SJSA1 (cell line): ENCODE data around the gene SPATA13. TPM values are rescaled to one million over a fixed set of nuclear protein-coding genes. Genes with fewer than 3 reads are reported as not detected.

Experiments
- DNase-seq, 2 experiments: peaks; one replicate each; pipeline ENCODE4 v3.0.0-alpha.2; 2015 to 2020; ENCODE audit warnings: low spot score in 2 of 2, low read depth in 1 of 2
- H3K27ac ChIP-seq: fragments of 250-450 bp; sonication (Bioruptor Pico); 2 replicates; pipeline ENCODE4 v1.5.1; 2020; ENCODE audit warnings: mild to moderate bottlenecking, moderate library complexity
- H3K27me3 ChIP-seq: fragments of 250-450 bp; sonication (Bioruptor Pico); replicated peaks from 2 replicates; pipeline ENCODE4 v1.5.1; 2020; ENCODE audit warnings: mild to moderate bottlenecking, moderate library complexity
- H3K36me3 ChIP-seq: fragments of 250-450 bp; sonication (Bioruptor Pico); 2 replicates; pipeline ENCODE4 v1.5.1; 2020; ENCODE audit warnings: mild to moderate bottlenecking
- H3K4me1 ChIP-seq: fragments of 250-450 bp; sonication (Bioruptor Pico); replicated peaks from 2 replicates; pipeline ENCODE4 v1.6.1; 2021; ENCODE audit warnings: mild to moderate bottlenecking
- H3K4me3 ChIP-seq: fragments of 250-450 bp; sonication (Bioruptor Pico); 2 replicates; pipeline ENCODE4 v1.5.1; 2020; ENCODE audit warnings: mild to moderate bottlenecking
- H3K9me3 ChIP-seq: fragments of 250-450 bp; sonication (Bioruptor Pico); replicated peaks from 2 replicates; pipeline ENCODE4 v1.5.1; 2020; ENCODE audit warnings: mild to moderate bottlenecking
- total RNA-seq: library from RNA; depleted of rRNA; stranded (reverse); fragments of >200 nt; shearing (Covaris generic); gene quantifications from 2 replicates; pipeline ENCODE4 v1.2.3, GENCODE V29; 2014

The SPATA13 gene
- total RNA-seq, 1 experiment from 2014 or later = 14.8 TPM

DNA sequence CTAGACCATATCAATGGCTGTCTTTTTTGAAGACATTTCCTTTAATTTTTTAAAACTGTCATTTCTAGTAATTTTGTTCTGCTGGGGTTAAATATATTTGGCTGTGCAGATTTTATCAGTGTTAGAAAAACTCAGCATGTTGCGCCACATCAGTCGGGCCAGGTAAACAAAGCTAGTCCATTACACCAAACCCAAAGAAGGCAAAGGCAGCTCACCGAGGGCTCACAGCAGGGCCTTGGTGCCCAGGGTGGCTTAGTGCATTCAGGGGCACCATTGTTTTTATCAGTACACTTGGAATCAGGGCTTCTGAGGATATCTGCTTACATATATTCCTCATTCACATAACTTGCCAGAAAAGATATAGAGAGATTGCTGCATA, 22.2 kb downstream of the SPATA13 start:
- no peaks in the 10 kb centered on the region for H3K9me3 ChIP-seq
- DNase-seq = no peak

GRCh38 chr13:24183741-24184182, 23.2 kb downstream of the SPATA13 start:
- Histone ChIP-seq H3K27ac (no peak overlapping the region), H3K4me1 (peaks cover 18% of the 10 kb centered on the region), H3K27me3 (no peaks in the 10 kb centered on the region), H3K36me3 (no peaks in the 10 kb centered on the region), H3K4me3 (no peak overlapping the region), H3K9me3 (0 out of 2 replicates have a peak, but pooled peaks cover 3% of the 10 kb centered on the region)
- no peak for DNase-seq

More for the DNA sequence above, 22.2 kb downstream of the SPATA13 start:
- no peaks in the 10 kb centered on the region for H3K27me3 ChIP-seq
- no peaks in the 10 kb centered on the region for H3K36me3 ChIP-seq
- no peak overlapping the region for H3K4me3 ChIP-seq
- peaks cover 18% of the 10 kb centered on the region for H3K4me1 ChIP-seq
- H3K27ac ChIP-seq = no peak overlapping the region

GRCh38 chr13:24184265-24184841, 23.8 kb downstream of the SPATA13 start:
- Histone ChIP-seq H3K36me3 (no peaks in the 10 kb centered on the region), H3K4me1 (peaks cover 18% of the 10 kb centered on the region), H3K27ac (no peak overlapping the region), H3K27me3 (no peaks in the 10 kb centered on the region), H3K4me3 (no peak overlapping the region), H3K9me3 (0 out of 2 replicates have a peak, but pooled peaks cover 3% of the 10 kb centered on the region)
- no peak for DNase-seq

DNA sequence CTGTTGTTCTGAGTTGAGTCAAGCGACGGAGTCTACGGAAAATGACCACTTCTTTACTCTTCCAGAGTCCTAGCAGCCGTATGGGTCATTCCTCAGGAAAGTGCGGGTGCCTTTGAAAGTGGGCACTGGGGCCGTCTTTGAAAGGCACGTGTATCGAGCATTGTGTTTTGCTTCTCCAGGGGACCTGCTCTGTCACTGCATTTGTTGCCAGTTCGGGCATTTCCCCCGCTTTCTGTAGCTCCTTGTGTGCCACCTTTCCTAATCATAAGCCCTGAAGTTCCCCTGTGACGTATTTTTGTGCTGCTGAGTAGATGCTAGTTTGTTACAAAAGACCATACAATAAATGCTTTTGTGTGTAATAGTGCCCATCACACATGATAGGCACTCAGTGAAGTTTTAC, 24.4 kb downstream of the SPATA13 start:
- H3K9me3 ChIP-seq = 0 out of 2 replicates have a peak, but pooled peaks cover 3% of the 10 kb centered on the region
- no peak for DNase-seq
- H3K36me3 ChIP-seq = no peaks in the 10 kb centered on the region
- H3K4me3 ChIP-seq = no peak overlapping the region
- H3K4me1 ChIP-seq = peaks cover 18% of the 10 kb centered on the region
- H3K27me3 ChIP-seq = no peaks in the 10 kb centered on the region
- H3K27ac ChIP-seq = no peak overlapping the region

- Histone ChIP-seq H3K4me3 (no peak overlapping the region), H3K36me3 (0 out of 2 replicates have a peak, but pooled peaks cover 3% of the 10 kb centered on the region), H3K4me1 (peaks cover 14% of the 10 kb centered on the region), H3K27ac (no peak overlapping the region), H3K27me3 (no peaks in the 10 kb centered on the region), H3K9me3 (0 out of 2 replicates have a peak, but pooled peaks cover 3% of the 10 kb centered on the region)
- no peak for DNase-seq
These were observed 25.2 kb downstream of the SPATA13 start for GRCh38 chr13:24185591-24186232.

DNA sequence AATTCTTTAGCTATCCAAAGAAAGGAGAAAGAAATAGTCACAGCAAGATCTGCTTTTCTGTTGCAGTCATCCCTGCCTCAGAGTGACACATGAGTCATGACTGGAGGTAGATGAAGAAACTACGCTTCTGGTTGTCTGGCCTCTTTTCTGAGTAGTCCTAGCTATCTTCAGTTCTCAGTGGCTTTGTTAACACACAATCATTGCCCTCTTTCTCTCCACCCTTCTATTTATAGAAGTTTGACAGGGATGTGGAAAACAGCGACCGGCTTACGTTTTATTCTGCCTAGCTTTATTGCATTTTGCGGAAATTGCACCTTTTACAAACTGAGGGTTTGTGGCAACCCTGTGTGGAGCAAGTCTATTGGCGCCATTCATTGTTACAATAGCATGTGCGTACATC, 26.7 kb downstream of the SPATA13 start:
- H3K36me3 ChIP-seq = 0 out of 2 replicates have a peak, but pooled peaks cover 3% of the 10 kb centered on the region
- no peak for DNase-seq
- no peak overlapping the region for H3K4me3 ChIP-seq

GRCh38 chr13:24192057-24192810, 31.7 kb downstream of the SPATA13 start:
- no peak overlapping the region for H3K4me3 ChIP-seq
- 0 out of 2 replicates have a peak, but pooled peaks cover 3% of the 10 kb centered on the region for H3K36me3 ChIP-seq
- 0 out of 2 replicates have a peak, but pooled peaks cover 3% of the 10 kb centered on the region for H3K9me3 ChIP-seq
- no peaks in the 10 kb centered on the region for H3K4me1 ChIP-seq
- H3K27ac ChIP-seq = no peak overlapping the region
- no peaks in the 10 kb centered on the region for H3K27me3 ChIP-seq
- no peak for DNase-seq

More for the DNA sequence above, 26.7 kb downstream of the SPATA13 start:
- Histone ChIP-seq H3K4me1 (peaks cover 2% of the 10 kb centered on the region), H3K27me3 (no peaks in the 10 kb centered on the region), H3K9me3 (0 out of 2 replicates have a peak, but pooled peaks cover 3% of the 10 kb centered on the region), H3K27ac (no peak overlapping the region)

DNA sequence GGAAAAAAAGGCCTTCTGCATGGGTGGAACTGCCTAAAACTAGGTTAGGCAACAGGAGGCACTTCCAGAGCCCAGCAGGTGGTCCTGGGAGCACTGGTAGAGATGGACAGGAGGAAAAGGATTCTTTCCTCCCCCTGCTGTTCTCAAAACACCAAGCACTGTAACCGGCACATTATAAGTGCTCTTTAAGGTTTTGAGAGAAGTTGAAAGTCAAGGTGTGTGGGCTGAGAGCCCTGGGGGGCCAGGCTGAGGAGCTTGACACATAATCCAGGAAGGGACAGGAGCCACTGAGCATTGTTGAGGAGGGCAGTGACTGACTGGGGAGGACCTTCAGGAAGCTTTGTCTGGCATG, 32.3 kb downstream of the SPATA13 start:
- Histone ChIP-seq H3K36me3 (0 out of 2 replicates have a peak, but pooled peaks cover 3% of the 10 kb centered on the region), H3K27ac (no peak overlapping the region), H3K4me1 (no peaks in the 10 kb centered on the region), H3K4me3 (no peak overlapping the region), H3K9me3 (0 out of 2 replicates have a peak, but pooled peaks cover 3% of the 10 kb centered on the region), H3K27me3 (no peaks in the 10 kb centered on the region)
- no peak for DNase-seq

- H3K27me3 ChIP-seq = no peaks in the 10 kb centered on the region
- no peak for DNase-seq
- H3K9me3 ChIP-seq = no peaks in the 10 kb centered on the region
- no peak overlapping the region for H3K4me3 ChIP-seq
- no peak overlapping the region for H3K27ac ChIP-seq
- no peaks in the 10 kb centered on the region for H3K4me1 ChIP-seq
- 0 out of 2 replicates have a peak, but pooled peaks cover 3% of the 10 kb centered on the region for H3K36me3 ChIP-seq
These were observed 33.9 kb downstream of the SPATA13 start for GRCh38 chr13:24194447-24194846.

GRCh38 chr13:24195626-24196025, 35.1 kb downstream of the SPATA13 start:
- H3K4me1 ChIP-seq = no peaks in the 10 kb centered on the region; the same call in 1 of the 2 replicates
- H3K4me3 ChIP-seq = no peak overlapping the region
- H3K9me3 ChIP-seq = no peaks in the 10 kb centered on the region
- no peak overlapping the region for H3K27ac ChIP-seq
- H3K27me3 ChIP-seq = no peaks in the 10 kb centered on the region
- no peak for DNase-seq
- H3K36me3 ChIP-seq = no peaks in the 10 kb centered on the region

DNA sequence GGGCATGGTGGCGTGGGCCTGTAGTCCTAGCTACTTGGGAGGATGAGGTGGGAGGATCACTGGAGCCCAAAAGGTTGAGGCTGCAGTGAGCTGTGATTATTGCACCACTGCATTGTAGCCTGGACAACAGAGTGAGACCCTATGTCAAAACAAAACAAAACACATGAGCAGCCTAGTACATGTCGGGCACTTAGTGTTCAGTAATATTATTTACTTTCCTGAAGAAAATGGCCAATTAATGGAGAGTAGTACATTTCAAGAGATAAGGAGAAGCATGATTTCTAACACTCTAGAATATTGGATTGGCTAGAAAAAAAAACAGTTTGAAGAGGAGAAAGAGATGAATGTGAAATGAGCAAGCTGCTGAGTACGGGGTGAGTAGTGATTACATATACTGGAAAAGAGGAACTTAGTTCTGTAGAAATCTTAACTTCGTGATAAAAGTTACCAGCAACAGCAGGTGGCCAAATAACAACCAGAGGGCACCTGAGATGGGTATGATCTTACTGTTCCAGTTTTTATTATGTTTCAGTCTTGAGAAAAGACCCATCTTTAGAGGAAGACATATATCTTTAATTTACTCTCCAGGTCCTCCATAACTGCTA, 36.2 kb downstream of the SPATA13 start:
- DNase-seq = no peak
- Histone ChIP-seq H3K4me1 (no peaks in the 10 kb centered on the region; the same call in 1 of the 2 replicates), H3K4me3 (no peak overlapping the region), H3K9me3 (no peaks in the 10 kb centered on the region), H3K27me3 (no peaks in the 10 kb centered on the region), H3K36me3 (no peaks in the 10 kb centered on the region), H3K27ac (no peak overlapping the region)

DNA sequence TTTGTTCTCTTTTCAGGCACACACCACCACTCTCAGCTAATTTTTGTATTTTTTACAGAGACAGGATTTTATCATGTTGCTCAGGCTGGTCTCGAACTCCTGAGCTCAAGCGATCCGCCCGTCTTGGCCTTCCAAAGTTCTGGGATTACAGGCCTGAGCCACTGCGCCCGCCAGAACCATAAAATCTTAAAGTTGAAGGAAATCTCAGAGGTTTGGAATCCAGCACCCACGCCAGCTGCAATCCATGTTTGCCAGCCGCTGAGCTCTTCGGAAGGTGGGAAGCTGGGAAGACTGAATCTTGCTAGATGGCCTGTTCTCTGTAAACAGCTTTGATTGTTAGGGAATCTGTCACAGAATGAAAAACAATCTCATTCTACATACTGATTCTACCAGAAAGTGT, 38.5 kb downstream of the SPATA13 start:
- no peak overlapping the region for H3K27ac ChIP-seq
- no peaks in the 10 kb centered on the region for H3K27me3 ChIP-seq
- peaks cover 10% of the 10 kb centered on the region for H3K4me1 ChIP-seq
- no peaks in the 10 kb centered on the region for H3K36me3 ChIP-seq
- no peak for DNase-seq
- H3K9me3 ChIP-seq = no peaks in the 10 kb centered on the region
- H3K4me3 ChIP-seq = no peak overlapping the region

DNA sequence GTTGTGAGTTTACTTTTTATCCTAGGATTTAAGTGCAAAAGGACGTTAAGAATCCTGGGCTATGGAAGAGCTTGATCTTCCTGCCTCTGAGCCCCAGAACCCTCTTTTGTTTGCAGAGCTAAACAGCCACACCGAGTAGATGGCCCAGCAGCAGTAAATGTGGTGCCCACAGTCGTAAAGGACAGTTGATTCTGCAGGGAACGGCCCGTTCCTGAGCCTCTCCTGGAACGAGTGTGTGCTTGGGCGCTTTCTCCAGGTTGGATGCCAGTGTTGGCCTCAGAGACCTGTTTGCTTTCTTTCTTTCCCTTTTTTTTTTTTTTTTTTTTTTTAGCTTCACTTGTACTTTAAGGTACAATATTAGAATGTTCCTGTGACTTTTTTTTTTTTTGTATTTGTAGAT, 41.7 kb downstream of the SPATA13 start:
- peaks cover 23% of the 10 kb centered on the region for H3K4me1 ChIP-seq
- H3K27ac ChIP-seq = no peak overlapping the region
- H3K4me3 ChIP-seq = no peak overlapping the region
- DNase-seq = no peak
- H3K9me3 ChIP-seq = no peaks in the 10 kb centered on the region
- no peaks in the 10 kb centered on the region for H3K27me3 ChIP-seq
- H3K36me3 ChIP-seq = no peaks in the 10 kb centered on the region
